HepG2 (cell line): ENCODE data around the gene TMEM171. TPM values are rescaled to one million over a fixed set of nuclear protein-coding genes. Genes with fewer than 3 reads are reported as not detected.

ENCODE experiments used
- ATAC-seq: fragments of 200-7000 bp; cut with Tn5 transposase; 3 replicates; pipeline ENCODE4 v1.9.1; 2020; ENCODE audit warnings: mild to moderate bottlenecking, moderate library complexity
- BruUV-seq: library from RNA; stranded (reverse); fragments of 400-500 nt; replicated peaks from 2 replicates; lab custom pipeline; 2021; lab: Mats Ljungman, UMichigan
- CTCF ChIA-PET: fragments of 300-600 bp; formaldehyde crosslinking; extraction: SDS; loops from one replicate; lab custom pipeline; 2021; ENCODE audit warnings: low total read pairs, inconsistent platforms, low intra/inter-chr PET ratio; lab: Yijun Ruan, JAX
- POLR2A ChIA-PET: fragments of 350-600 bp; sonication (Branson Sonifier 250); formaldehyde crosslinking; loops from one replicate; lab custom pipeline; 2020; ENCODE audit warnings: antibody characterized with exemption, inconsistent platforms; lab: Yijun Ruan, JAX
- DNase-seq: peaks from one replicate; pipeline ENCODE4 v3.0.0-alpha.2; 2015; ENCODE audit warnings: low spot score
- FAIRE-seq: peaks from 3 replicates; lab custom pipeline; 2011; peaks lifted over from hg19 to GRCh38; lab: Jason Lieb, UNC
- H2AFZ ChIP-seq: one replicate; pipeline ENCODE4 v1.6.1; 2011; ENCODE audit warnings: low read length, inconsistent platforms
- H3K27ac ChIP-seq: fragments of 300-600 bp; 3 replicates; pipeline ENCODE4 v1.8.0; 2011; ENCODE audit warnings: mixed run types, mild to moderate bottlenecking, mixed read lengths, low read length, inconsistent platforms; ENCODE audit not compliant: insufficient read depth; ENCODE audit errors: extremely low read length
- H3K27me3 ChIP-seq, 2 experiments: fragments of 200-600 bp in 1 of 2; 2 replicates in 1 of 2; 3 replicates in 1 of 2; pipeline versions ENCODE4 v1.6.0 to v1.8.0; 2011; ENCODE audit warnings: low read length in 2 of 2, mild to moderate bottlenecking in 2 of 2, moderate library complexity in 2 of 2, inconsistent platforms in 1 of 2; ENCODE audit not compliant: insufficient read depth in 2 of 2, control insufficient read depth in 1 of 2
- H3K36me3 ChIP-seq, 2 experiments: fragments of 200-600 bp in 1 of 2; replicated peaks in 1 of 2; 2 replicates in 1 of 2; 3 replicates in 1 of 2; pipeline versions ENCODE4 v1.5.1 to v1.8.0; 2011; ENCODE audit warnings: low read length in 2 of 2, inconsistent platforms in 1 of 2; ENCODE audit not compliant: insufficient read depth in 2 of 2, control insufficient read depth in 1 of 2
- H3K4me1 ChIP-seq: 2 replicates; pipeline ENCODE4 v1.5.1; 2012; ENCODE audit warnings: low read length, inconsistent platforms; ENCODE audit not compliant: insufficient read depth
- H3K4me2 ChIP-seq: 2 replicates; pipeline ENCODE4 v1.6.0; 2011; ENCODE audit warnings: low read depth, low read length, inconsistent platforms
- H3K4me3 ChIP-seq, 3 experiments: fragments of 200-600 bp in 1 of 3; sonication (generic), shearing (Covaris generic) in 1 of 3; replicated peaks in 1 of 3; 2 replicates each; pipeline ENCODE4 v1.5.1; 2011 to 2016; ENCODE audit warnings: low read length in 3 of 3, inconsistent platforms in 2 of 3, low read depth in 2 of 3, mild to moderate bottlenecking in 2 of 3, control low read depth in 1 of 3, mixed read lengths in 1 of 3; ENCODE audit not compliant: insufficient read depth in 1 of 3
- H3K79me2 ChIP-seq: one replicate; pipeline ENCODE4 v1.6.1; 2011; ENCODE audit warnings: low read length, inconsistent platforms; ENCODE audit not compliant: insufficient read depth
- H3K9ac ChIP-seq: 2 replicates; pipeline ENCODE4 v1.6.0; 2011; ENCODE audit warnings: mild to moderate bottlenecking, low read depth, low read length, inconsistent platforms; ENCODE audit not compliant: insufficient read depth
- H3K9me3 ChIP-seq: 2 replicates; pipeline ENCODE4 v1.5.1; 2012; ENCODE audit warnings: mild to moderate bottlenecking, low read length
- H4K20me1 ChIP-seq: 2 replicates; pipeline ENCODE4 v1.6.0; 2011; ENCODE audit warnings: inconsistent platforms, mild to moderate bottlenecking, low read length, moderate library complexity; ENCODE audit not compliant: insufficient read depth
- ELF4 ChIP-seq: sonication (generic); formaldehyde crosslinking; IDR thresholded peaks from 2 replicates; pipeline ENCODE4 v1.5.0; 2020; ENCODE audit warnings: missing genetic modification reagents, mild to moderate bottlenecking, moderate library complexity, borderline replicate concordance
- FOXA1 ChIP-seq, 2 experiments: fragments of 450-650 bp in 1 of 2; sonication (generic) in 1 of 2; formaldehyde crosslinking in 1 of 2; IDR thresholded peaks; 2 replicates each; pipeline versions ENCODE4 v1.4.0 to v1.6.1; 2016 to 2020; ENCODE audit warnings: missing genetic modification reagents in 1 of 2
- MAZ ChIP-seq, 2 experiments: sonication (generic) in 1 of 2; formaldehyde crosslinking in 1 of 2; IDR thresholded peaks; 2 replicates each; pipeline versions ENCODE4 v1.5.0 to v1.6.1; 2012 to 2020; ENCODE audit warnings: low read depth in 2 of 2, mild to moderate bottlenecking in 2 of 2, borderline replicate concordance in 1 of 2, improper control_type of control experiment in 1 of 2, low read length in 1 of 2, missing genetic modification reagents in 1 of 2, moderate library complexity in 1 of 2
- MLLT10 ChIP-seq: sonication (generic); formaldehyde crosslinking; IDR thresholded peaks from 2 replicates; pipeline ENCODE4 v1.4.0; 2020; ENCODE audit warnings: missing genetic modification reagents
- TAF1 ChIP-seq: sonication (generic); formaldehyde crosslinking; IDR thresholded peaks from 2 replicates; pipeline ENCODE4 v1.4.0; 2020; ENCODE audit warnings: missing genetic modification reagents
- ZNF143 ChIP-seq: sonication (generic); formaldehyde crosslinking; IDR thresholded peaks from 2 replicates; pipeline ENCODE4 v1.4.0; 2020; ENCODE audit warnings: missing genetic modification reagents
- ZNF383 ChIP-seq: sonication (generic); formaldehyde crosslinking; IDR thresholded peaks from 2 replicates; pipeline ENCODE4 v1.4.0; 2020; ENCODE audit warnings: missing genetic modification reagents, mild to moderate bottlenecking, borderline replicate concordance
- ZNF607 ChIP-seq: sonication (generic); formaldehyde crosslinking; IDR thresholded peaks from 2 replicates; pipeline ENCODE4 v1.5.1; 2020; ENCODE audit warnings: missing genetic modification reagents, mild to moderate bottlenecking, borderline replicate concordance
- ZNF883 ChIP-seq: sonication (generic); formaldehyde crosslinking; IDR thresholded peaks from 2 replicates; pipeline ENCODE4 v1.5.1; 2020; ENCODE audit warnings: mild to moderate bottlenecking, missing genetic modification reagents; ENCODE audit errors: not compliant biosample characterization
- WGBS: methylation state at CpG from one replicate; pipeline ENCODE4 v1.1.6; 2017; ENCODE audit warnings: low lambda C conversion rate; 5-methylcytosine and 5-hydroxymethylcytosine counted together
- in situ Hi-C: cut with HindIII; loops from 2 replicates; pipeline ENCODE4 v1.10.0; 2017; ENCODE audit warnings: low pct_unique_long_range_greater_than_20kb; ENCODE audit not compliant: extremely low pct_ligation_motif_present
- intact Hi-C: fragments of 100-400 bp; cut with micrococcal nuclease; formaldehyde crosslinking; loops from one replicate; pipeline ENCODE4 v1.10.0; 2022; ENCODE audit not compliant: unreplicated experiment
- polyA plus RNA-seq, 8 experiments: library from polyadenylated mRNA; depleted of rRNA in 3 of 8; stranded (reverse) in 7 of 8; unstranded in 1 of 8; fragments of >200 nt; fragmentation: Illumina TruSeq in 4 of 8; extraction: Trizol in 4 of 8; gene quantifications; 2 replicates each; pipeline versions ENCODE4 v1.2.1 to v1.2.3, GENCODE V29; 2011 to 2016; ENCODE audit warnings: low read depth in 4 of 8, missing spikeins in 1 of 8, mixed read lengths in 1 of 8; ENCODE audit not compliant: insufficient read depth in 1 of 8
- total RNA-seq, 5 experiments: library from RNA; depleted of rRNA; stranded (reverse); fragments of >200 nt; fragmentation: Illumina TruSeq; extraction: Trizol; gene quantifications; 2 replicates each; pipeline ENCODE4 v1.2.3, GENCODE V29; 2016; ENCODE audit warnings: low read depth in 1 of 5
- TF ChIP-seq, protein P1 (sequence below): sonication (generic); formaldehyde crosslinking; IDR thresholded peaks from 2 replicates; pipeline ENCODE4 v1.4.0; 2020; ENCODE audit warnings: mild to moderate bottlenecking, missing genetic modification reagents
- TF ChIP-seq, protein P2 (sequence below): sonication (generic); formaldehyde crosslinking; IDR thresholded peaks from 2 replicates; pipeline ENCODE4 v1.4.0; 2020; ENCODE audit warnings: missing genetic modification reagents
- TF ChIP-seq, protein P3 (sequence below): sonication (generic); formaldehyde crosslinking; conservative IDR thresholded peaks from 2 replicates; pipeline ENCODE4 v1.8.1; 2023; ENCODE audit warnings: missing genetic modification reagents
- TF ChIP-seq, protein P4 (sequence below): sonication (generic); formaldehyde crosslinking; IDR thresholded peaks from 2 replicates; pipeline ENCODE4 v1.8.0; 2022; ENCODE audit warnings: low read depth, missing genetic modification reagents
- TF ChIP-seq, protein P5 (sequence below): sonication (generic); formaldehyde crosslinking; IDR thresholded peaks from 2 replicates; pipeline ENCODE4 v1.4.0; 2020; ENCODE audit warnings: missing genetic modification reagents, low read depth, mild to moderate bottlenecking, borderline replicate concordance

Gene TMEM171
- total and polyA plus RNA-seq, 2 of the 13 experiments (the other 11 are each of a cell fraction or from before 2014, with no cell fraction given) = 0.12 TPM; not detected in 1

DNA sequence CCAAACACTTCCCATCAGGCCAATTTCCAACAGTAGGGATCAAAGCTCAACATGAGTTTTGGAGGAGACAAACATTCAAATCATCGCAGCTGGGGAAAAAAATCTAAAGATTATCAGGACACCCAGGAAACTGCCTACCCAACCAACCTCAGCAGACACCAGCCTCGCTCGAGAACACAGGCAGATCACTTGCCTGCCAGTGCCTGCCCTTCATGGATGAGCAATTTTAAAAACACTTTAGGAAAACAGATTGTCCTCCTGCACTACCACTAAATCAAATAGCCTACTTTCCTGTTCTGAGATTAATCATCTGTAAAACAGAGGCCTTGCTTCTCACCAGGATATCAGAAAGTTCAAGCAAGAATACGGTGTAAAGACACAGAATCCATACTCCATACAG, 37.9 kb downstream of the TMEM171 start:
- TF ChIP-seq ZNF607 (no peak), ZNF383 (CRISPR knock-in tag) (no peak), ZNF143 (CRISPR knock-in tag) (no peak), FOXA1 (IDR thresholded peaks at IDR 0.05) (no peak), FOXA1 (CRISPR knock-in tag; IDR thresholded peaks at IDR 0.05) (no peak), MLLT10 (CRISPR knock-in tag) (no peak), ELF4 (CRISPR knock-in tag) (no peak), TAF1 (CRISPR knock-in tag) (no peak), MAZ (IDR thresholded peaks at IDR 0.05; ENCODE audit: borderline replicate concordance, low read depth, low read length) (no peak), MAZ (CRISPR knock-in tag; IDR thresholded peaks at IDR 0.05; ENCODE audit: low read depth) (no peak), ZNF883 (CRISPR knock-in tag) (no peak)
- TF ChIP-seq, protein P1, sequence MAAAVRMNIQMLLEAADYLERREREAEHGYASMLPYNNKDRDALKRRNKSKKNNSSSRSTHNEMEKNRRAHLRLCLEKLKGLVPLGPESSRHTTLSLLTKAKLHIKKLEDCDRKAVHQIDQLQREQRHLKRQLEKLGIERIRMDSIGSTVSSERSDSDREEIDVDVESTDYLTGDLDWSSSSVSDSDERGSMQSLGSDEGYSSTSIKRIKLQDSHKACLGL (CRISPR knock-in tag) = no peak
- TF ChIP-seq, protein P2, sequence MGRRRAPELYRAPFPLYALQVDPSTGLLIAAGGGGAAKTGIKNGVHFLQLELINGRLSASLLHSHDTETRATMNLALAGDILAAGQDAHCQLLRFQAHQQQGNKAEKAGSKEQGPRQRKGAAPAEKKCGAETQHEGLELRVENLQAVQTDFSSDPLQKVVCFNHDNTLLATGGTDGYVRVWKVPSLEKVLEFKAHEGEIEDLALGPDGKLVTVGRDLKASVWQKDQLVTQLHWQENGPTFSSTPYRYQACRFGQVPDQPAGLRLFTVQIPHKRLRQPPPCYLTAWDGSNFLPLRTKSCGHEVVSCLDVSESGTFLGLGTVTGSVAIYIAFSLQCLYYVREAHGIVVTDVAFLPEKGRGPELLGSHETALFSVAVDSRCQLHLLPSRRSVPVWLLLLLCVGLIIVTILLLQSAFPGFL (CRISPR knock-in tag) = no peak
- TF ChIP-seq, protein P3, sequence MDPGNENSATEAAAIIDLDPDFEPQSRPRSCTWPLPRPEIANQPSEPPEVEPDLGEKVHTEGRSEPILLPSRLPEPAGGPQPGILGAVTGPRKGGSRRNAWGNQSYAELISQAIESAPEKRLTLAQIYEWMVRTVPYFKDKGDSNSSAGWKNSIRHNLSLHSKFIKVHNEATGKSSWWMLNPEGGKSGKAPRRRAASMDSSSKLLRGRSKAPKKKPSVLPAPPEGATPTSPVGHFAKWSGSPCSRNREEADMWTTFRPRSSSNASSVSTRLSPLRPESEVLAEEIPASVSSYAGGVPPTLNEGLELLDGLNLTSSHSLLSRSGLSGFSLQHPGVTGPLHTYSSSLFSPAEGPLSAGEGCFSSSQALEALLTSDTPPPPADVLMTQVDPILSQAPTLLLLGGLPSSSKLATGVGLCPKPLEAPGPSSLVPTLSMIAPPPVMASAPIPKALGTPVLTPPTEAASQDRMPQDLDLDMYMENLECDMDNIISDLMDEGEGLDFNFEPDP (CRISPR knock-in tag) = no peak
- TF ChIP-seq, protein P4, sequence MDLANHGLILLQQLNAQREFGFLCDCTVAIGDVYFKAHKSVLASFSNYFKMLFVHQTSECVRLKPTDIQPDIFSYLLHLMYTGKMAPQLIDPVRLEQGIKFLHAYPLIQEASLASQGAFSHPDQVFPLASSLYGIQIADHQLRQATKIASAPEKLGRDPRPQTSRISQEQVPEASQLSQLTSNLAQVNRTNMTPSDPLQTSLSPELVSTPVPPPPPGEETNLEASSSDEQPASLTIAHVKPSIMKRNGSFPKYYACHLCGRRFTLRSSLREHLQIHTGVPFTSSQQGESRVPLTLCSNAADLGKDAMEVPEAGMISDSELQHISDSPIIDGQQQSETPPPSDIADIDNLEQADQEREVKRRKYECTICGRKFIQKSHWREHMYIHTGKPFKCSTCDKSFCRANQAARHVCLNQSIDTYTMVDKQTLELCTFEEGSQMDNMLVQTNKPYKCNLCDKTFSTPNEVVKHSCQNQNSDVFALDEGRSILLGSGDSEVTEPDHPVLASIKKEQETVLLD (CRISPR knock-in tag) = no peak
- TF ChIP-seq, protein P5, sequence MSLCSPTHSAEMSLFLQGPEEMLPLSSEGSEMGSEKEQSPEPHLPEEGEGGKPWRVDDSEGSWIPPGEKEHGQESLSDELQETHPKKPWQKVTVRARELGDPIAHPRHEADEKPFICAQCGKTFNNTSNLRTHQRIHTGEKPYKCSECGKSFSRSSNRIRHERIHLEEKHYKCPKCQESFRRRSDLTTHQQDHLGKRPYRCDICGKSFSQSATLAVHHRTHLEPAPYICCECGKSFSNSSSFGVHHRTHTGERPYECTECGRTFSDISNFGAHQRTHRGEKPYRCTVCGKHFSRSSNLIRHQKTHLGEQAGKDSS (CRISPR knock-in tag) = no peak
- peaks cover 0 to 27% of the 10 kb centered on the region in 2 experiments; a peak in 2 of 5 replicates for H3K27me3 ChIP-seq
- H3K4me2 ChIP-seq = no peak overlapping the region
- no peak overlapping the region for H2AFZ ChIP-seq
- H3K9me3 ChIP-seq = no peaks in the 10 kb centered on the region
- ChIA-PET POLR2A (no interaction called here), CTCF (no interaction called here)
- H3K36me3 ChIP-seq = no peaks in the 10 kb centered on the region
- no peaks in the 10 kb centered on the region for H4K20me1 ChIP-seq
- ATAC-seq (no peak), DNase-seq (no peak), FAIRE-seq (no peak)
- no peak overlapping the region for H3K27ac ChIP-seq
- H3K4me3 ChIP-seq = no peak overlapping the region
- H3K9ac ChIP-seq = no peak overlapping the region
- in situ Hi-C loops = no loop called here
- H3K4me1 ChIP-seq = no peaks in the 10 kb centered on the region
- H3K79me2 ChIP-seq = no peaks in the 10 kb centered on the region
- 8% methylated on average over 3 of the region's 4 CpGs for WGBS
- intact Hi-C loops = no loop called here
- no TSS peak for BruUV-seq
